ENCODE results near the gene PHIP. TPM values are rescaled to one million over a fixed set of nuclear protein-coding genes. Genes with fewer than 3 reads are reported as not detected.

The PHIP gene
- total and polyA plus RNA-seq, 9 of the 15 experiments (the other 6 are each of a cell fraction or from before 2014, with no cell fraction given) = 8.1 to 36.3 (median 16.5) TPM

GRCh38 chr6:79028641-79029314 lies 49.3 kb downstream of the PHIP start:
- no TSS peak for BruUV-seq (replicated peaks)
- H3K79me2 ChIP-seq (ENCODE audit: control insufficient read depth, insufficient read depth, low read length) = peaks cover 75% of the 10 kb centered on the region
- no peaks in the 10 kb centered on the region; a peak in 2 of 5 replicates for H3K4me1 ChIP-seq (replicated peaks in 1 of 2; ENCODE audit: control insufficient read depth in 2 of 2, insufficient read depth in 2 of 2, low read length in 2 of 2)
- no peak overlapping the region for H3K4me3 ChIP-seq
- 100% methylated on average over 1 of the region's 1 CpG for WGBS (ENCODE audit: insufficient coverage, low coverage, missing lambda C conversion rate)
- H2AFZ ChIP-seq (ENCODE audit: low read depth, low read length) = no peak overlapping the region
- ATAC-seq (no peak), FAIRE-seq (no peak), DNase-seq (ENCODE audit: extremely low read depth in 1 of 4, low spot score in 3 of 4) (no peak)
- H3K36me3 ChIP-seq (ENCODE audit: control insufficient read depth, insufficient read depth, low read length) = peaks cover 66% of the 10 kb centered on the region; the same call in 2 of the 3 replicates
- no peaks in the 10 kb centered on the region for H3K9me3 ChIP-seq (replicated peaks; ENCODE audit: control insufficient read depth, insufficient read depth, low read depth, low read length)
- intact Hi-C loops (cut with micrococcal nuclease) (no loop called here), in situ Hi-C loops (cut with MboI) (no loop called here)
- H3K27ac ChIP-seq (ENCODE audit: extremely low read depth, low read depth, low read length) = no peak overlapping the region
- H3K4me2 ChIP-seq (ENCODE audit: insufficient read depth, low read length) = no peak overlapping the region
- H3K9me1 ChIP-seq (ENCODE audit: control insufficient read depth, insufficient read depth, low read length) = no peaks in the 10 kb centered on the region
- POLR2A ChIA-PET = no interaction called here
- H4K20me1 ChIP-seq (replicated peaks; ENCODE audit: control insufficient read depth, insufficient read depth, low read length) = no peaks in the 10 kb centered on the region
- no peaks in the 10 kb centered on the region for H3K27me3 ChIP-seq (ENCODE audit: control insufficient read depth in 2 of 2, insufficient read depth in 2 of 2, low read length in 2 of 2)
- H3K9ac ChIP-seq (ENCODE audit: insufficient read depth in 1 of 2, low read depth in 2 of 2, low read length in 2 of 2) = no peak overlapping the region
- CTCF ChIA-PET (ENCODE audit: low intra/inter-chr PET ratio) = no interaction called here
- no peak for TF ChIP-seq CREB1 (IDR thresholded peaks at IDR 0.05)
- TF ChIP-seq CREB1 (CRISPR knock-in tag; IDR thresholded peaks at IDR 0.05) = no peak
- TF ChIP-seq STAT5B (CRISPR knock-in tag; IDR thresholded peaks at IDR 0.05) = no peak
- no peak for TF ChIP-seq RBM14 (IDR thresholded peaks at IDR 0.05; ENCODE audit: borderline replicate concordance, insufficient read depth, low read depth, low read length)
- TF ChIP-seq ZKSCAN3 (CRISPR knock-in tag; IDR thresholded peaks at IDR 0.05) = no peak
- TF ChIP-seq POLR2B (IDR thresholded peaks at IDR 0.05; ENCODE audit: low read depth, partially characterized antibody) = no peak
- TF ChIP-seq STAT5A (IDR thresholded peaks at IDR 0.05; ENCODE audit: borderline replicate concordance, low read length) = no peak
- no peak for TF ChIP-seq TCF7 (IDR thresholded peaks at IDR 0.05; ENCODE audit: borderline replicate concordance)

Data from K562 (cell line).